Endothelial cell of umbilical vein (primary cell): ENCODE results near the gene ITGB1BP1. TPM values are rescaled to one million over a fixed set of nuclear protein-coding genes. Genes with fewer than 3 reads are reported as not detected.

Experiments used
- BruUV-seq: library from RNA; stranded (reverse); fragments of 400-500 nt; replicated peaks from 2 replicates; lab custom pipeline; 2021; lab: Mats Ljungman, UMichigan
- CTCF ChIA-PET: fragments of 300-600, 350-600 bp; sonication (Branson Sonifier 250); formaldehyde crosslinking; loops from one replicate; lab custom pipeline; 2021; ENCODE audit warnings: antibody characterized with exemption, inconsistent platforms; lab: Charles Lee
- POLR2A ChIA-PET: fragments of 300-600, 350-600 bp; sonication (Branson Sonifier 250); formaldehyde crosslinking; loops from one replicate; lab custom pipeline; 2021; ENCODE audit warnings: antibody characterized with exemption, inconsistent platforms; lab: Charles Lee
- DNase-seq: peaks from one replicate; pipeline ENCODE4 v3.0.0-alpha.2; 2011; ENCODE audit warnings: low read depth, low spot score
- FAIRE-seq: peaks from 2 replicates; lab custom pipeline; 2011; peaks lifted over from hg19 to GRCh38; lab: Jason Lieb, UNC
- H2AFZ ChIP-seq: 2 replicates; pipeline ENCODE4 v1.6.0; 2012; ENCODE audit warnings: low read depth, low read length, control low read depth, inconsistent platforms
- H3K27ac ChIP-seq: 2 replicates; pipeline ENCODE4 v1.5.1; 2011; ENCODE audit warnings: low read depth, mild to moderate bottlenecking, control low read depth, low read length, moderate library complexity; ENCODE audit not compliant: insufficient read depth
- H3K27me3 ChIP-seq, 2 experiments: 2 replicates each; pipeline versions ENCODE4 v1.6.0 to v1.6.1; 2011; ENCODE audit warnings: low read length in 2 of 2, mixed read lengths in 1 of 2; ENCODE audit not compliant: control insufficient read depth in 2 of 2, insufficient read depth in 2 of 2
- H3K36me3 ChIP-seq, 2 experiments: 2 replicates in 1 of 2; 3 replicates in 1 of 2; pipeline ENCODE4 v1.5.1; 2011; ENCODE audit warnings: low read length in 2 of 2, mild to moderate bottlenecking in 1 of 2, moderate library complexity in 1 of 2; ENCODE audit not compliant: control insufficient read depth in 2 of 2, insufficient read depth in 2 of 2; ENCODE audit errors: extremely low read depth in 1 of 2
- H3K4me1 ChIP-seq: 3 replicates; pipeline ENCODE4 v1.5.1; 2011; ENCODE audit warnings: mild to moderate bottlenecking, low read length; ENCODE audit not compliant: control insufficient read depth, insufficient read depth; ENCODE audit errors: extremely low read depth
- H3K4me2 ChIP-seq: 2 replicates; pipeline ENCODE4 v1.6.1; 2011; ENCODE audit warnings: low read length, control low read depth, mixed read lengths; ENCODE audit not compliant: insufficient read depth
- H3K4me3 ChIP-seq, 3 experiments: fragments of 200-600 bp in 1 of 3; sonication (generic), shearing (Covaris generic) in 1 of 3; replicated peaks in 1 of 3; 2 replicates each; pipeline ENCODE4 v1.5.1; 2011 to 2016; ENCODE audit warnings: control low read depth in 3 of 3, low read length in 3 of 3, mild to moderate bottlenecking in 2 of 3, inconsistent platforms in 1 of 3, low read depth in 1 of 3, moderate library complexity in 1 of 3; ENCODE audit not compliant: insufficient read depth in 1 of 3
- H3K79me2 ChIP-seq: 2 replicates; pipeline ENCODE4 v1.6.0; 2012; ENCODE audit warnings: low read length, inconsistent platforms; ENCODE audit not compliant: control insufficient read depth, insufficient read depth
- H3K9ac ChIP-seq: replicated peaks from 2 replicates; pipeline ENCODE3; 2011; ENCODE audit warnings: low read length, control low read depth; ENCODE audit not compliant: insufficient read depth; ENCODE audit errors: extremely low read depth
- H3K9me1 ChIP-seq: replicated peaks from 3 replicates; pipeline ENCODE4 v1.6.0; 2011; ENCODE audit warnings: mild to moderate bottlenecking, low read length; ENCODE audit not compliant: control insufficient read depth, insufficient read depth; ENCODE audit errors: extremely low read depth
- H3K9me3 ChIP-seq: replicated peaks from 2 replicates; pipeline ENCODE4 v1.5.1; 2012; ENCODE audit warnings: low read length, inconsistent platforms; ENCODE audit not compliant: control insufficient read depth, insufficient read depth
- H4K20me1 ChIP-seq: replicated peaks from 2 replicates; pipeline ENCODE3; 2011; ENCODE audit warnings: mild to moderate bottlenecking, low read length; ENCODE audit not compliant: control insufficient read depth, insufficient read depth; ENCODE audit errors: extremely low read depth
- EZH2 ChIP-seq: IDR thresholded peaks from 2 replicates; pipeline ENCODE4 v1.6.1; 2012; ENCODE audit warnings: borderline replicate concordance, low read depth, mild to moderate bottlenecking, moderate library complexity, low read length, inconsistent platforms; ENCODE audit not compliant: severe bottlenecking
- FOS ChIP-seq: IDR thresholded peaks from 2 replicates; pipeline ENCODE4 v1.6.1; 2011; ENCODE audit warnings: mild to moderate bottlenecking, low read length, moderate library complexity, borderline replicate concordance; ENCODE audit not compliant: insufficient read depth
- GATA2 ChIP-seq: IDR thresholded peaks from 2 replicates; pipeline ENCODE4 v1.7.0; 2011; ENCODE audit warnings: low read depth, mild to moderate bottlenecking, moderate library complexity, mixed read lengths, low read length; ENCODE audit not compliant: insufficient read length, insufficient read depth
- JUN ChIP-seq: IDR thresholded peaks from 2 replicates; pipeline ENCODE4 v1.6.1; 2011; ENCODE audit warnings: borderline replicate concordance, low read depth; ENCODE audit not compliant: insufficient read length, insufficient read depth
- MYC ChIP-seq: IDR thresholded peaks from one replicate; pipeline ENCODE4 v1.6.1; 2011; ENCODE audit warnings: mild to moderate bottlenecking, low read depth, low read length
- POLR2A ChIP-seq: IDR thresholded peaks from 2 replicates; pipeline ENCODE4 v1.6.1; 2012; ENCODE audit warnings: low read depth, mild to moderate bottlenecking, control low read depth, low read length
- POLR2AphosphoS5 ChIP-seq: IDR thresholded peaks from 2 replicates; pipeline ENCODE4 v1.6.1; 2012; ENCODE audit warnings: low read depth, mild to moderate bottlenecking, control low read depth, low read length, moderate library complexity; ENCODE audit not compliant: insufficient read depth
- dilution Hi-C: fragments of 300-500 bp; cut with MboI; formaldehyde crosslinking; loops from one replicate; pipeline ENCODE4 v1.15.0; 2019; ENCODE audit warnings: low sequenced_read_pairs; ENCODE audit not compliant: extremely low pct_ligation_motif_present
- intact Hi-C: fragments of 100-400 bp; cut with micrococcal nuclease; formaldehyde crosslinking; loops from one replicate; pipeline ENCODE4 v1.10.0; 2022
- polyA plus RNA-seq, 4 experiments: library from polyadenylated mRNA; depleted of rRNA in 3 of 4; stranded (reverse) in 3 of 4; unstranded in 1 of 4; fragments of >200 nt; gene quantifications; 2 replicates each; pipeline versions ENCODE4 v1.2.1 to v1.2.3, GENCODE V29; 2011 to 2012; ENCODE audit warnings: missing spikeins in 1 of 4
- total RNA-seq: library from RNA; stranded (reverse); gene quantifications from 2 replicates; pipeline ENCODE4 v1.2.3, GENCODE V29; 2021
- TF ChIP-seq, protein P1 (sequence below), 2 donors: IDR thresholded peaks; 1 replicate in 1 of 2; 2 replicates in 1 of 2; pipeline ENCODE4 v1.5.1; 2011; ENCODE audit warnings: low read length in 2 of 2, mild to moderate bottlenecking in 2 of 2, moderate library complexity in 2 of 2, control low read depth in 1 of 2, inconsistent platforms in 1 of 2, low read depth in 1 of 2; ENCODE audit not compliant: insufficient read depth in 1 of 2; ENCODE audit errors: extremely low read depth in 1 of 2
- TF ChIP-seq, protein P2 (sequence below): IDR thresholded peaks from 2 replicates; pipeline ENCODE4 v1.6.1; 2011; ENCODE audit not compliant: insufficient read depth, insufficient read length

ITGB1BP1 gene
- total and polyA plus RNA-seq, 2 donors (not counting 3 experiments of a cell fraction or from before 2014, with no cell fraction given): 45.0 to 170 TPM

GRCh38 chr2:9462886-9463697 lies 39.8 kb upstream of the ITGB1BP1 start:
- Histone ChIP-seq H4K20me1 (no peaks in the 10 kb centered on the region), H3K9me1 (no peaks in the 10 kb centered on the region), H3K9me3 (no peaks in the 10 kb centered on the region), H3K4me3 (no peak overlapping the region), H3K4me1 (no peaks in the 10 kb centered on the region), H3K36me3 (peaks cover 0 to 7% of the 10 kb centered on the region in 2 experiments), H3K79me2 (no peaks in the 10 kb centered on the region), H3K27me3 (no peaks in the 10 kb centered on the region), H3K4me2 (no peak overlapping the region), H3K27ac (no peak overlapping the region), H2AFZ (no peak overlapping the region), H3K9ac (no peak overlapping the region)
- FAIRE-seq (no peak), DNase-seq (no peak)
- BruUV-seq: no TSS peak
- dilution Hi-C loops: no loop called here
- ChIA-PET POLR2A (no interaction called here), CTCF (interaction anchor here (1.2 kb wide), 1 partner anchor 15 kb away, joined by 3 read pairs; no protein-coding TSS in a partner anchor)
- TF ChIP-seq EZH2 (no peak), MYC (no peak), POLR2A (no peak), JUN (no peak), FOS (no peak), POLR2AphosphoS5 (no peak), GATA2 (no peak)
- TF ChIP-seq, protein P1, sequence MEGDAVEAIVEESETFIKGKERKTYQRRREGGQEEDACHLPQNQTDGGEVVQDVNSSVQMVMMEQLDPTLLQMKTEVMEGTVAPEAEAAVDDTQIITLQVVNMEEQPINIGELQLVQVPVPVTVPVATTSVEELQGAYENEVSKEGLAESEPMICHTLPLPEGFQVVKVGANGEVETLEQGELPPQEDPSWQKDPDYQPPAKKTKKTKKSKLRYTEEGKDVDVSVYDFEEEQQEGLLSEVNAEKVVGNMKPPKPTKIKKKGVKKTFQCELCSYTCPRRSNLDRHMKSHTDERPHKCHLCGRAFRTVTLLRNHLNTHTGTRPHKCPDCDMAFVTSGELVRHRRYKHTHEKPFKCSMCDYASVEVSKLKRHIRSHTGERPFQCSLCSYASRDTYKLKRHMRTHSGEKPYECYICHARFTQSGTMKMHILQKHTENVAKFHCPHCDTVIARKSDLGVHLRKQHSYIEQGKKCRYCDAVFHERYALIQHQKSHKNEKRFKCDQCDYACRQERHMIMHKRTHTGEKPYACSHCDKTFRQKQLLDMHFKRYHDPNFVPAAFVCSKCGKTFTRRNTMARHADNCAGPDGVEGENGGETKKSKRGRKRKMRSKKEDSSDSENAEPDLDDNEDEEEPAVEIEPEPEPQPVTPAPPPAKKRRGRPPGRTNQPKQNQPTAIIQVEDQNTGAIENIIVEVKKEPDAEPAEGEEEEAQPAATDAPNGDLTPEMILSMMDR (IDR thresholded peaks at IDR 0.05; ENCODE audit: extremely low read depth in 1 of 2, insufficient read depth in 1 of 2, low read depth in 1 of 2, low read length in 2 of 2): no peak
- TF ChIP-seq, protein P2, sequence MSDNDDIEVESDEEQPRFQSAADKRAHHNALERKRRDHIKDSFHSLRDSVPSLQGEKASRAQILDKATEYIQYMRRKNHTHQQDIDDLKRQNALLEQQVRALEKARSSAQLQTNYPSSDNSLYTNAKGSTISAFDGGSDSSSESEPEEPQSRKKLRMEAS: no peak
- intact Hi-C loops: no loop called here
